Ishikawa (cell line): ENCODE measurements around the gene PPID.

Experiments used
- CEBPB ChIP-seq: IDR thresholded peaks from 2 replicates; pipeline ENCODE4 v1.6.1; 2012
- CREB1 ChIP-seq: IDR thresholded peaks from 2 replicates; pipeline ENCODE4 v1.6.1; 2012; ENCODE audit warnings: low read depth
- EGR1 ChIP-seq: IDR thresholded peaks from 2 replicates; pipeline ENCODE4 v1.6.1; 2012
- EP300 ChIP-seq: IDR thresholded peaks from 2 replicates; pipeline ENCODE4 v1.6.1; 2012; ENCODE audit warnings: borderline replicate concordance
- FOXM1 ChIP-seq: IDR thresholded peaks from 2 replicates; pipeline ENCODE4 v1.6.1; 2012; ENCODE audit warnings: low read depth, borderline replicate concordance
- MAX ChIP-seq: IDR thresholded peaks from 2 replicates; pipeline ENCODE4 v1.6.1; 2012
- NFIC ChIP-seq: IDR thresholded peaks from 2 replicates; pipeline ENCODE4 v1.6.1; 2012
- RAD21 ChIP-seq: IDR thresholded peaks from 2 replicates; pipeline ENCODE4 v1.6.1; 2012; ENCODE audit warnings: low read depth
- REST ChIP-seq: IDR thresholded peaks from 2 replicates; pipeline ENCODE4 v1.6.1; 2012; ENCODE audit warnings: low read depth, mild to moderate bottlenecking
- TAF1 ChIP-seq: IDR thresholded peaks from 2 replicates; pipeline ENCODE4 v1.6.1; 2012; ENCODE audit warnings: low read depth, mild to moderate bottlenecking
- TCF12 ChIP-seq: IDR thresholded peaks from 2 replicates; pipeline ENCODE4 v1.6.1; 2012; ENCODE audit warnings: low read depth
- TEAD4 ChIP-seq: IDR thresholded peaks from 2 replicates; pipeline ENCODE4 v1.6.1; 2012
- USF1 ChIP-seq: IDR thresholded peaks from 2 replicates; pipeline ENCODE4 v1.6.1; 2012
- YY1 ChIP-seq: IDR thresholded peaks from 2 replicates; pipeline ENCODE4 v1.6.1; 2012; ENCODE audit warnings: low read depth
- ZBTB7A ChIP-seq: IDR thresholded peaks from 2 replicates; pipeline ENCODE4 v1.6.1; 2012; ENCODE audit warnings: low read depth

PPID gene

GRCh38 chr4:158762553-158762952, 39.4 kb upstream of the PPID start:
- TF ChIP-seq EGR1: no peak

DNA sequence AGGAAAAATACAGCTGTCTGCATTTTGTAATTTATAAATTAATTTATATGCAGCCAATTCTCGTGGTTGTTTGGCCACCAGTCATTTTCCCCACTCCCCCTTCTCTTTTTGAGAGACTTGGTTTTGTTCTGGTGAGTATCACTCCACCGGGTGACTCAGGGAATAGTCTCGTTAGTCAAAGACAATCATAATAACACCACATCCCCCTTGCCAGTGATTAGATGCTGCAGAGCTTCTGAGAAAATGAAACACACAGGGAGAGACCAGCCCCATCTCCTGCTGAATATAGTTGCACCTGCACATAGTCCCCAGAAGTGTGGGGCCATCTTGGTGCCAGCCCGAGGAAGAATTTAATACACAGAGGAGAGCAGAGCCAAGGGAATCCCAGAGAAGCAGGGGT, 37.7 kb upstream of the PPID start:
- TF ChIP-seq FOXM1: no peak
- TF ChIP-seq YY1: no peak
- no peak for TF ChIP-seq MAX
- TF ChIP-seq EGR1: no peak
- no peak for TF ChIP-seq TAF1
- no peak for TF ChIP-seq REST
- TF ChIP-seq TCF12: no peak
- no peak for TF ChIP-seq CEBPB
- TF ChIP-seq TEAD4: no peak
- no peak for TF ChIP-seq ZBTB7A
- TF ChIP-seq EP300: no peak
- no peak for TF ChIP-seq USF1

DNA sequence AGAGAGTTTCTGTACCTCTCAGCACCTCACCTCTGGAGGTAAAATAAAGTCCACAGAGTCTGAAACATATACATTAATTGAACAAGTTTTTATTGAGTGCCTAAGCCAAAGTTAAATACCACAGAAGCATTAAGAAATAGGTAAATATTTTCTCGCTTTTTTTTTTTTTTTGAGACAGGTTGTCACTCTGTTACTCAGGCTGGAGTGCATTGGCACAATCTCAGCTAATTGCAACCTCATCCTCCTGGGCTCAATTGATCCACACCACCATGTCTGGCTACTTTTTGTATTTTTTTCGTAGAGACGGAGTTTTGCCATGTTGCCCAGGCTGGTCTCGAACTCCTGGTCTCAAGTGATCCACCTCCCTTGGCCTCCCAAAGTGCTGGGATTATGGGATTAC, 35.5 kb upstream of the PPID start:
- no peak for TF ChIP-seq EGR1
- TF ChIP-seq TEAD4: no peak

- TF ChIP-seq EGR1 (no peak), CREB1 (no peak)
Measured at GRCh38 chr4:158758142-158758541, 34.9 kb upstream of the PPID start.

DNA sequence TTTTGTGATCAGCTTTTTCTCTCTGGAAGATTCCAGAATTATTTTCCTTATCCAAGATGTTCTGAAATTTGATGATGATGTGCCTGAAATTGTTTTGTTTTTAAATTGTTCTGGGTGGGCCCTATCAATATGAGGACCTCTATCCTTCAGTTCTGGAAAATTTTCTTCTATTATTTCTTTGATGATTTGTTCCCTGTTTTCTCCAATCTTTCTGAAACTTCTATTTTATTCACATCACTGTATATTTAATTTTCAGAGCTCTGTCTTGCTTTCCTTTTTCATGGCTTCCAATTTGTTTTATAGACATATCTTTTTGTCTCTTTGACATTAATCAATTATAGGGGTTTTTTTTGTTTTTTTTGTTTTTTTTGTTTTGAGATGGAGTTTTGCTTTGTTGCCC, 33.4 kb upstream of the PPID start:
- TF ChIP-seq TCF12 (no peak), TEAD4 (no peak), USF1 (no peak), NFIC (no peak), RAD21 (no peak), ZBTB7A (no peak), CEBPB (no peak), CREB1 (no peak), YY1 (no peak), MAX (no peak), FOXM1 (no peak), TAF1 (no peak)

- no peak for TF ChIP-seq YY1
- TF ChIP-seq TAF1: no peak
- no peak for TF ChIP-seq TCF12
- TF ChIP-seq NFIC: no peak
- no peak for TF ChIP-seq CREB1
- TF ChIP-seq FOXM1: no peak
- no peak for TF ChIP-seq CEBPB
- no peak for TF ChIP-seq EGR1
Measured at GRCh38 chr4:158754385-158755180, 31.4 kb upstream of the PPID start.

- TF ChIP-seq EGR1 (no peak), REST (no peak), MAX (no peak), NFIC (no peak), CEBPB (no peak), TCF12 (no peak), FOXM1 (no peak)
Measured at GRCh38 chr4:158750379-158750778, 27.2 kb upstream of the PPID start.
